Measurements from ENCODE around the gene SNX13.

SNX13 gene

DNA sequence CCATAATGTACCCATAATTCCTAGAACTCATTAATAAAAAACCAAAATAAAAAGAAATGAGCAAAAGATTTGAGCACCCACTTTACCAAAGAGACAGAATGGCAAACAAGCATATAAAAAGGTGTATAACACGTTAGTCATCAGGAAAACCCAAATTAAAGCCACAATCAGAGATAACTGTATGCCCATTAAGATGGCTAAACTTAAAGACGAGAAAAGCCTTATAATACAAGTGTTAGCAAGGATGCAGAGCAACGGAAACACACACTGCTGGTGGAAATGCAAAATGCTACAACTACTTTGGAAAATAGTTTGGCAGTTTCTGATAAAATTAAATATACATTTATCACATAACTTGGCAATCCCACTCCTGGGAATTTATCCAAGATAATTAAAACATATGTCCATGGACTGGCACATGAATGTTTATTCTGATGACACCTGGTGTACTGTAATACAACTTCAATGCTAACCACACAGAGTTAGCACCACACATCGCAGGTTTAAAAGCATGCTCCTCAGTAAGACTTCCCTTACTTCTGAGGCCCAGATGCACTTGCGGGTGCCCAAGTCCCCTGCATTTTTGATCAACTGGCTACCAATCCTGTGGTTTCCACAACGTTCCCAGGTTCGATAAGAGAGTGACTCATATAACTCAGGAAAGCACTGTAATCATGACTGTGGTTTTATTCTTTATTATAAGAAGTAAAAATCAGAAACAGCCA is 158.6 kb downstream of the SNX13 start:
- no peak for DNase-seq (ENCODE audit: low read depth)

- DNase-seq (ENCODE audit: low read depth): no peak
Measured at GRCh38 chr7:17779381-17779780, 160.9 kb downstream of the SNX13 start.

DNA sequence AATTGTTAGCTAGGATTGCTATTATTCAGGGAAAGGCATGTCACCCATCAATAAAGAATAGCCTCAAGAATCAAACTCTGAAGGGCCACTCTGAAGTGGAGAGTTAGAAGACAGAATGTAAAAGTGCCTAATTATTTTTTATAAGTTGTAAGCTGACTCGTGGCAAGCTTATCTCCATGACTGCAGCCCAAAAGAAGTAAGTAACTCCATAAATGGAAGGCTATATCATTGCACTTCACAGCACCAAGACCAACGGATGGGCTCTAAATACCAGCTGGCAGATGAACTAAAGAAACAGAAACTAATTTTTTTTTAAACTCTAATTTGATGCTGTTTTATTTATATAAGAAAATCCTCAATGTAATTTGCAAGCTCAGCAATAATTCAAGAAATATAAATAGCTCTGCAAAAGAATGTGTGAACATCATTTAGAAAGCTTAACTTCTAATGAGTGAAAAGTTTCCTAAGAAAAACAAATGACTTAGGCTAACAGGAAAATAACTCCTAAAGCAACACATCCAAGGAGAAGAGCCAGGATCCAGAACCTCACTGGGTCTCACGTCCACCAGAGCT is 165.5 kb downstream of the SNX13 start:
- no peak for DNase-seq (ENCODE audit: low read depth)

GRCh38 chr7:17774248-17774647 is 166.0 kb downstream of the SNX13 start:
- DNase-seq (ENCODE audit: low read depth): no peak

DNA sequence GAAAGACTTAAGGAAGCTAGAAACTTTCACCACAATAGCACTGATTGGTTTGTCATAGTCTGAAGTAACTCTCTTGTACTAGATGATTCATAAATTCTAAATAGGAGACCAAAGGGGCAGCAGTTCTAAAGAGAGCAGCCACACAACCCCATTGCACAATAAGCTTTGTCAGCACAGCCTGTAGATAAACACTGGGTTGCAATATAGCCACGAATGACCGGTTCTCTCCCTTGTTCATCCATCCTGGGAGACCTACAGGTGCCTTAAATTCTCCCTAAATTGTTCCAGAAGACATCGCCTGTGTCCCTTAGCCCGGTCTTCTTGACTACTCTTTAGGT is 167.0 kb downstream of the SNX13 start:
- no peak for DNase-seq (ENCODE audit: low read depth)

- DNase-seq (ENCODE audit: low read depth): no peak
Measured at GRCh38 chr7:17772581-17773288, 167.6 kb downstream of the SNX13 start.

DNA sequence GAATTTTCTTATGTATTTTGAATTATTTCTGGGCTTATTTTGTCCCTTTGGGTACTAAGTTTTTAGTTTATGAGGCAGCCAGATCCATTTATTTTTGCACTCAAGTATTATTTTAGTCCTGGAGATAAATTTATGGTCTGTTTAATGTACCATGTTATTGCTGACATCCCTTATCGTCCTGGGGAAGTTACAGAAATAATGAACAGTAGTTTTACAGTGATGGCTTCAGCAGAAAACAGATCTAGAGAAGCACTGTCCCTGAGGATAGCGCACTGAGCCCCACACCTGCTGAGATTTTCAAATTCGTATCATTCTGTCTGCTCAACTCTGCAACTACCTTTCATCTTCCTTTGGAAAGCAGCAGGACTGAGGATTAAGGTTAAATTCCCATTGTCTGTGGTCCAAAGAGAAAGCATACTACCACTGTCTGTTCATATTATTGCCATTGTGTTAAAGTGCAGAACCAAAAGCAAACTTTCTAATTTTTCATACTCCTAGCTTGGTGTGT is 168.3 kb downstream of the SNX13 start:
- no peak for DNase-seq (ENCODE audit: low read depth)

DNA sequence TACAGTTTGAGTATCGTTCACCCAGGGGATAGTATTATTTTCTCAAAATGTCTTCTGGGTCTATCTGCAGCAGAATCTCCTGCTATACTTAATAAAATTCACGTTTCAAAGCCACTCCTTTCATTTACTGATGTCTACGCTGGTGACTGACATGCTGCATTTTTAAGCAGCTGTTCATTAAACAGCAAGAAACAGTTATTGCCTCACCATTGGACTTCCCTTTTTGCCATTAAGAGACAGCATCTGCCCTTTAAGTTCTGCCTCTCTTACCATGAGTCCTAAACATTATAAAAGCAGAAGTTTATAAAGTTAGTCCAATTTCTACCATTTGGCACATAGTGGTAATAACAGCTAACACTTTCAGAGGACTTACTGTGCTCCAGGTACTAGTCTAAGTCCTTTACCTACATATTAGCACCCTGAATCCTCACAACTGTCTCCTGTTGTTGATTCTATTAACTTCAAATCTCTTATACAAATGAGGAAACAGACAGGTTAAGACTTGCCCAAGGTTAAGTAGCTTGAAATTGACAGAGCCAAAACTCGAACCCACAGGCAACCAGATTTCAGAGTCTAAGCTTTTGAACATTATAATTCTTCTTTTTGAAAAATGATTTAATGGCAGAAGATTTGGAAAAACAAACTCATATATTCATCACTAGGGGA is 169.5 kb downstream of the SNX13 start:
- DNase-seq (ENCODE audit: low read depth): no peak

GRCh38 chr7:17769918-17770317 is 170.4 kb downstream of the SNX13 start:
- peak; percentile 6 for DNase-seq (ENCODE audit: low read depth)

DNA sequence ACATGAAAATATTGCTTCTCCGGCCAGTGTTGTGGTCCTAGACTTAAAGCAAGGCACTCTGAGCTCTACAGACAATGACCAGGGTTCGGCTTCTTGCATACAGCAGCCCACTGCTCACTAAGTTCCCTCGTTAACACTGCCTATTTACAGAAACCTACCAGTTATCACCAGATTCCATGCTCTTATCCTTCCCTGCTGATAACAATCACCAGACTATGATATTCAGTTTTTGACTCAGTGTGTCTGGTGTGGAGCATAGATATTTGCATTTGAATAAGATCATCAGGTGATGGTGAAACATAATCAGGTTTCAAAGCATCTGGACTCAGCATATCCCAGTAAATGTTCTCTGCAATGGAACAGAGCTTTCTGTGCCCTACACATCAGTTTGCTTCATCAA is 182.3 kb downstream of the SNX13 start:
- no peak for DNase-seq (ENCODE audit: low read depth)

DNA sequence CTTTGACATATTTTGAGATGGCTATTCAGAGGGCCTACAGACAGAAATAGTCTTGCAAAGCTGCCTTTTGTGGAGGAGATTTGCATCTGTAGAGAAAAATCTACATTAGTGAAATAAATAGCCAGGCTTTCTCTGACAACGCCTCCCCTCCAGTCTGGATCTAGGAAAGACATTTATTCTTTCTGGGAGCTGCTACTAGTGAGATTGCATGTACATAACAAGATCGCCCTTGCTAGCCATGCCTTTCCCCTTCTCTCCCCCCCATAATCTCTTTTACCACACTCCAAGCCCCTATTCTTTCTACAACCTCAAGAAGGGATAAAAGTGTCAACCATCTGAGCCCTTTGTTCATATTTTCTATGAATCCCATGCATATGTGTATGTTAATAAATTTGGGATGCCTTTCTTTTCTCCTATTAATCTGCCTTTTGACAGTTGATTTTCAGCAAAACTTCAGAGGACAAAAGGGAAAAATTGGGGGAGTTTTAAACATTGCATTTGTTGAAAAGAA is 194.2 kb downstream of the SNX13 start:
- no peak for DNase-seq (ENCODE audit: low read depth)

GRCh38 chr7:17745610-17746009 is 194.7 kb downstream of the SNX13 start:
- no peak for DNase-seq (ENCODE audit: low read depth)

DNA sequence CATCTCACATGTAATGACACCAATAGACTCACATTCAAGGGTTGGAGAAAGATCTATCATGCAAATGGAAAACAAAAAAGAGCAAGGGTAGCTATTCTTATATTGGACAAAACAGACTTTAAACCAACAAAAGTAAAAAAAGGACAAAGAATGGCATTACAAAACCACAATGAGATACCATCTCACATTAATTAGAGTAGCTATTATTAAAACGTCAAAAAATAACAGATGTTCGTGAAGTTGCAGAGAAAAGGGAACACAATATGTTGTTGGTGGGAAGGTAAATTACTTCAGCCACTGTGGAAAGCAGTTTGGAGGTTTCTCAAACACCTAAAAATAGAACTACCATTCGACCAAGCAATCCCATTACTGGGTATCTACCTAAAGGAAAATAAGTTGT is 197.0 kb downstream of the SNX13 start:
- no peak for DNase-seq (ENCODE audit: low read depth)

- DNase-seq (ENCODE audit: low read depth): no peak
Measured at GRCh38 chr7:17741426-17741825, 198.9 kb downstream of the SNX13 start.
